Adrenal gland (tissue), 12 donors: ENCODE data around the gene EFCAB14. TPM values are rescaled to one million over a fixed set of nuclear protein-coding genes. Genes with fewer than 3 reads are reported as not detected.

Source experiments
- DNase-seq, 7 donors: peaks; one replicate each; pipeline ENCODE4 v3.0.0-alpha.2; 2019 to 2020
- H3K27ac ChIP-seq, 5 donors: fragments of 200-600 bp; sonication (generic) in 4 of 5; 1 replicate in 3 of 5; 2 replicates in 2 of 5; pipeline versions ENCODE4 v1.5.1 to v1.8.0; 2016 to 2020; ENCODE audit warnings: mild to moderate bottlenecking in 1 of 5
- H3K27me3 ChIP-seq: fragments of 200-600 bp; 2 replicates; pipeline ENCODE4 v1.8.0; 2021
- H3K36me3 ChIP-seq, 2 donors: fragments of 200-600 bp; replicated peaks in 1 of 2; 1 replicate in 1 of 2; 2 replicates in 1 of 2; pipeline versions ENCODE4 v1.5.1 to v1.8.0; 2018 to 2022
- H3K4me1 ChIP-seq, 2 donors: fragments of 200-600 bp; replicated peaks in 1 of 2; 1 replicate in 1 of 2; 2 replicates in 1 of 2; pipeline versions ENCODE4 v1.5.1 to v1.8.0; 2018 to 2021
- H3K4me3 ChIP-seq, 4 donors: fragments of 200-600 bp; sonication (generic) in 3 of 4; one replicate each; pipeline ENCODE4 v1.5.1; 2016 to 2018
- H3K9me3 ChIP-seq, 3 donors: fragments of 200-600 bp; sonication (generic) in 1 of 3; replicated peaks in 1 of 3; 1 replicate in 2 of 3; 2 replicates in 1 of 3; pipeline versions ENCODE4 v1.5.1 to v1.8.0; 2016 to 2021
- CTCF ChIP-seq, 6 experiments: fragments of 450-650 bp in 4 of 6; fragments of 200-600 bp in 2 of 6; sonication (generic) in 1 of 6; IDR thresholded peaks; 1 replicate in 5 of 6; 2 replicates in 1 of 6; pipeline versions ENCODE4 v1.5.1 to v1.8.0; 2016 to 2021; ENCODE audit warnings: antibody characterized with exemption in 6 of 6, mild to moderate bottlenecking in 2 of 6, moderate library complexity in 1 of 6
- POLR2A ChIP-seq, 2 donors: fragments of 450-650 bp; IDR thresholded peaks; one replicate each; pipeline ENCODE4 v1.6.1; 2017; ENCODE audit warnings: antibody characterized with exemption in 2 of 2, mild to moderate bottlenecking in 2 of 2, moderate library complexity in 1 of 2
- WGBS, 4 donors: extraction: QIAGEN DNeasy Blood & Tissue Kit in 2 of 4; methylation state at CpG; one replicate each; pipeline versions ENCODE4 v1.1.5 to v1.1.7; 2013 to 2017; 5-methylcytosine and 5-hydroxymethylcytosine counted together
- intact Hi-C, 2 donors: fragments of 100-400 bp; cut with DNase I; formaldehyde crosslinking; loops; one replicate each; pipeline versions ENCODE4 v1.14.1 to v1.15.0; 2022 to 2023
- polyA plus RNA-seq, 3 donors: library from polyadenylated mRNA; stranded (reverse); fragments of 200-250 nt in 2 of 3; fragments of 350-450 nt in 1 of 3; fragmentation: Illumina TruSeq in 1 of 3; extraction: RNeasy Lipid Tissue Mini Kit (QIAGEN cat#74804) in 1 of 3; gene quantifications; one replicate each; pipeline ENCODE4 v1.2.3, GENCODE V29; 2013 to 2014
- total RNA-seq, 9 donors: library from RNA; depleted of rRNA in 4 of 9; stranded (reverse); fragments of >200 nt in 4 of 9; fragments of 120-200 nt in 1 of 9; fragmentation: NEBNext Ultra II Directional in 1 of 9; extraction: Animal tissue kit (Norgen Biotek cat#: 25700) in 1 of 9; gene quantifications; one replicate each; pipeline versions ENCODE4 v1.1.0 to v1.2.4, GENCODE V29; 2013 to 2023
- donor health status: healthy with polysubstance abuse.
- donor health status: Bipolar disorder and iron deficiency.
- donor health status: DM: yes; HTN: yes; CAD: no.
- donor health status: DM: no; HTN: no; CAD: no.
- donor health status: DM: no; HTN: no; CAD: no.
- donor health status: DM: yes; HTN: yes; CAD: no.

Gene EFCAB14
- total and polyA plus RNA-seq, 12 donors: 17.9 to 138 (median 77.3) TPM

DNA sequence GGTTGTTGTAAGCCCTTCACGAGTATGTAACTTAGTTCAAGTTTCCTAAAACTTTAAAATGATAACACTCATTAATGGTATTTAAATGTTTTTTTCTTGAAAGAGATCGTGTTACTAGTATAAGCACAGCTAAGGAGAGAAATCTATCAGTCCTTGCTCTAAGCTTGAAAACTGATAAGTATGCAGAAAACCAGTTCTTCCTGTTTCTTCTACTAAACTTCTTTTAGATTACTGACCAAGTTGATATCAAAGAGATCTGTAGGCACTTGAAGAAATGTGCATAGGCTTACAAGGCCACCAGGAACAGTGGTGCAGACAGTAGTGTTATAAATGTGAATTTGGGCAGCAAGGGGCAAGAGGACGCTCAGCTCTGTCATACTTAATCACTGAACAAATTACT lies 3.9 kb downstream of the EFCAB14 start:
- H3K4me1 ChIP-seq: peaks cover 18 to 28% of the 10 kb centered on the region in 2 donors
- H3K4me3 ChIP-seq: no peak overlapping the region
- no peaks in the 10 kb centered on the region for H3K27me3 ChIP-seq
- H3K36me3 ChIP-seq: peaks cover 0 to 29% of the 10 kb centered on the region in 2 donors
- DNase-seq: no peak
- TF ChIP-seq POLR2A (IDR thresholded peaks at IDR 0.05) (no peak), CTCF (IDR thresholded peaks at IDR 0.05) (no peak)
- no peak overlapping the region for H3K27ac ChIP-seq
- no peaks in the 10 kb centered on the region for H3K9me3 ChIP-seq
- 84 to 91% (median 88%) methylated on average over 3 of the region's 3 CpGs for WGBS, 4 donors
- intact Hi-C loops: loop anchor here in 1 of 2 donors (10.0 kb wide), 1 partner anchor 100 kb away; the partner anchor contains the start of gene MOB3C

DNA sequence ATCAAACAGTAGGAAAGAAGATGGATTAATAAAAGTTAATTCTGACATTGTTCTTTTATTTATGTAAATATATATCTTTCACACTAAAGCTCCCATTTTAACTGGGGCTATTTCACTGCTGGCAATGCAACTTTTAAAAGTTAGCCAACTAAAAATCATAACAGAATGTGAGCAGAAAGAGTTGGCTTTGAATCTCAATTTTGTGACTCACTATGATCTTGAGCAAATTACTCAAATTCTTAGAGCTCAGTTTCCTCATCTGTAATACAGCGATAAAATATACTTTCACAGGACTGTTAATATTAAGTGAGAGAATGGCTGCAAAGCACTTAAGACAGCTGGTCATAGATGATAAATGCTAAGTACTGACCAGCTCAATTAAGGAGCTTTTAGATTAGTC lies 10.8 kb downstream of the EFCAB14 start:
- TF ChIP-seq POLR2A (IDR thresholded peaks at IDR 0.05) (no peak), CTCF (IDR thresholded peaks at IDR 0.05) (no peak)
- DNase-seq: no peak
- no peaks in the 10 kb centered on the region for H3K9me3 ChIP-seq
- no peaks in the 10 kb centered on the region for H3K4me1 ChIP-seq
- H3K27me3 ChIP-seq: no peaks in the 10 kb centered on the region
- peaks cover 0 to 52% of the 10 kb centered on the region in 2 donors for H3K36me3 ChIP-seq
- intact Hi-C loops: no loop called here
- WGBS, 4 donors: 88 to 99% (median 97%) methylated on average over 1 of the region's 1 CpG
- H3K4me3 ChIP-seq: no peak overlapping the region
- no peak overlapping the region for H3K27ac ChIP-seq

GRCh38 chr1:46705408-46705807 lies 13.5 kb downstream of the EFCAB14 start:
- WGBS, 4 donors: 88 to 91% (median 88%) methylated on average over 9 of the region's 9 CpGs

DNA sequence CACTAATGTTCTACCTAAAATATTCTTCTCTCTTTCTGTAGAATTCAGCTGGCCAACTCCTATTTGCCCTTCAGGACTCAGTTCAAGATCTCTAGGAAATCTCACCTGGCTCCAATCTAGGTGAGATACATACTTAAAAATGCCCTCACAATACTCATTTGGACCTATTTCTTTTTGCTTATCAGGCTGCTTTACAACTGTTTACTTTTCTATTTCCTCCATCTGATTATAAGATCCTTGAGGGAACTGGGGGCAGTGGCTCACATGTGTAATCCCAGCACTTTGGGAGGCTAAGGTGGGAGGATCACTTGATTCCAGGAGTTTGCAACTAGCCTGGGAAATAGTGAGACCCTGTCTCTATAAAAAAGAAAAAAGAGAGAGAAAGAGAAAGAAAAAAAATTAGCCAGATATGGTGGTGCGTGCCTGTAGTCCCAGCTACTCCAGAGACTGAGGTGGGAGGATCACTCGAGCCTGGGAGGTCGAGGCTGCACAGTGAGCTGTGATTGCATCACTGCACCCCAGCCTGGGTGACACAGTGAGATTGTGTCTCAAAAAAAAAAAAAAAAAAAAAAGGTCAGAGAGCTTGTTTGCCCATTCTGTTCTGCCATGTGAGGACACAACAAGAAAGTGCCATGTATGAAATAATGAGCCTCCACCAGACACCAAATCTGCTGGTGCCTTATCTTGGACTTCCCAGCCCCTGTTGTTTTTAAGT lies 14.8 kb downstream of the EFCAB14 start:
- TF ChIP-seq POLR2A (IDR thresholded peaks at IDR 0.05): no peak
- TF ChIP-seq CTCF (IDR thresholded peaks at IDR 0.05): no peak
- Histone ChIP-seq H3K4me3 (no peak overlapping the region), H3K9me3 (no peaks in the 10 kb centered on the region), H3K27ac (no peak overlapping the region), H3K27me3 (no peaks in the 10 kb centered on the region), H3K4me1 (peaks cover 5 to 6% of the 10 kb centered on the region in 2 donors), H3K36me3 (peaks cover 0 to 48% of the 10 kb centered on the region in 2 donors)
- WGBS, 4 donors: 73 to 85% (median 81%) methylated on average over 3 of the region's 3 CpGs
- intact Hi-C loops: no loop called here
- DNase-seq: peak in 1 of 7 donors; percentile 8

More at GRCh38 chr1:46705408-46705807, 13.5 kb downstream of the EFCAB14 start:
- intact Hi-C loops: no loop called here
- H3K27me3 ChIP-seq: no peaks in the 10 kb centered on the region
- TF ChIP-seq POLR2A (IDR thresholded peaks at IDR 0.05) (no peak), CTCF (IDR thresholded peaks at IDR 0.05) (no peak)
- H3K9me3 ChIP-seq: no peaks in the 10 kb centered on the region
- no peak for DNase-seq
- H3K4me1 ChIP-seq: peaks cover 0 to 5% of the 10 kb centered on the region in 2 donors
- H3K27ac ChIP-seq: no peak overlapping the region
- H3K4me3 ChIP-seq: no peak overlapping the region
- H3K36me3 ChIP-seq: peaks cover 0 to 48% of the 10 kb centered on the region in 2 donors
